Amniotic stem cell (primary cell): ENCODE results near the gene KAT6B.
"Not testable (repeated sequence)": the region's sequence is repeated elsewhere in the genome, so short reads cannot be mapped to it uniquely, and the experiment has no call there.

Experiments used
- DNase-seq: peaks from one replicate; lab custom pipeline; 2025; lab: John Stamatoyannopoulos, UW

The KAT6B gene

GRCh38 chr10:74890460-74890859 is 64.1 kb downstream of the KAT6B start:
- no peak for DNase-seq

- DNase-seq, result no peak
Measured at GRCh38 chr10:74891053-74891452, 64.7 kb downstream of the KAT6B start.

- no peak for DNase-seq
Measured at GRCh38 chr10:74892839-74893238, 66.4 kb downstream of the KAT6B start.

- DNase-seq, result not testable (repeated sequence)
Measured at GRCh38 chr10:74893329-74893728, 66.9 kb downstream of the KAT6B start.

GRCh38 chr10:74896788-74897527 is 70.6 kb downstream of the KAT6B start:
- no peak for DNase-seq

GRCh38 chr10:74898201-74898976 is 72.0 kb downstream of the KAT6B start:
- DNase-seq, result no peak

- no peak for DNase-seq
Measured at GRCh38 chr10:74900297-74900696, 73.9 kb downstream of the KAT6B start.

- DNase-seq, result no peak
Measured at GRCh38 chr10:74901301-74901700, 74.9 kb downstream of the KAT6B start.

GRCh38 chr10:74901867-74902450 is 75.6 kb downstream of the KAT6B start:
- no peak for DNase-seq

GRCh38 chr10:74903491-74903890 is 77.1 kb downstream of the KAT6B start:
- no peak for DNase-seq

GRCh38 chr10:74906611-74907198 is 80.3 kb downstream of the KAT6B start:
- no peak for DNase-seq

- DNase-seq, result no peak
Measured at GRCh38 chr10:74909670-74910069, 83.3 kb downstream of the KAT6B start.

GRCh38 chr10:74910241-74910975 is 84.0 kb downstream of the KAT6B start:
- no peak for DNase-seq

GRCh38 chr10:74910976-74911350 is 84.6 kb downstream of the KAT6B start:
- DNase-seq, result no peak

GRCh38 chr10:74912182-74912581 is 85.8 kb downstream of the KAT6B start:
- DNase-seq, result no peak

- DNase-seq, result no peak
Measured at GRCh38 chr10:74912682-74913081, 86.3 kb downstream of the KAT6B start.

GRCh38 chr10:74913377-74913979 is 87.1 kb downstream of the KAT6B start:
- DNase-seq, result no peak

GRCh38 chr10:74916283-74916682 is 89.9 kb downstream of the KAT6B start:
- DNase-seq, result no peak

GRCh38 chr10:74917481-74918077 is 91.2 kb downstream of the KAT6B start:
- DNase-seq, result no peak

GRCh38 chr10:74919671-74920070 is 93.3 kb downstream of the KAT6B start:
- no peak for DNase-seq

GRCh38 chr10:74921070-74921469 is 94.7 kb downstream of the KAT6B start:
- not testable (repeated sequence) for DNase-seq
